HCT116 (cell line): Measurements from ENCODE around the gene TIPARP. TPM values are rescaled to one million over a fixed set of nuclear protein-coding genes. Genes with fewer than 3 reads are reported as not detected.

ENCODE experiments used
- ATAC-seq: fragments of 200-7000 bp; cut with Tn5 transposase; 2 replicates; pipeline ENCODE4 v1.9.1; 2020; ENCODE audit warnings: mild to moderate bottlenecking, moderate library complexity
- BruUV-seq: library from RNA; stranded (reverse); fragments of 400-500 nt; replicated peaks from 2 replicates; lab custom pipeline; 2021; lab: Mats Ljungman, UMichigan
- CTCF ChIA-PET: fragments of 300-600 bp; sonication (Branson Sonifier 250); formaldehyde crosslinking; loops from one replicate; lab custom pipeline; 2021; ENCODE audit warnings: antibody characterized with exemption; lab: Charles Lee
- POLR2A ChIA-PET: fragments of 300-600, 350-600 bp; sonication (Branson Sonifier 250); formaldehyde crosslinking; loops from one replicate; lab custom pipeline; 2021; ENCODE audit warnings: antibody characterized with exemption; lab: Charles Lee
- RAD21 ChIA-PET, 2 experiments: fragments of 300-600 bp; sonication (Branson Sonifier 250); formaldehyde crosslinking; loops; one replicate each; lab custom pipeline; 2023; ENCODE audit warnings: low total read pairs in 2 of 2; ENCODE audit not compliant: uncharacterized antibody in 2 of 2, unreplicated experiment in 2 of 2, low non-redundant PET in 1 of 2; lab: Charles Lee
- DNase-seq: peaks from one replicate; pipeline ENCODE4 v3.0.0-alpha.2; 2010; ENCODE audit warnings: low read depth, low spot score
- H2AFZ ChIP-seq: fragments of 200-600 bp; shearing (Covaris generic), sonication (generic); 2 replicates; pipeline ENCODE4 v1.6.1; 2017; ENCODE audit warnings: low read depth, mixed run types, mixed read lengths, antibody characterized with exemption, low read length; ENCODE audit not compliant: poor library complexity, severe bottlenecking
- H3K27ac ChIP-seq: 2 replicates; pipeline ENCODE4 v1.5.1; 2012; ENCODE audit warnings: low read depth, low read length
- H3K27me3 ChIP-seq: fragments of 200-600 bp; sonication (generic); 2 replicates; pipeline ENCODE4 v1.6.1; 2016; ENCODE audit warnings: mixed run types, low read length, mixed read lengths; ENCODE audit not compliant: insufficient read depth
- H3K36me3 ChIP-seq, 2 experiments: fragments of 200-500 bp in 1 of 2; fragments of 200-600 bp in 1 of 2; sonication (Bioruptor generic) in 1 of 2; sonication (generic) in 1 of 2; 2 replicates each; pipeline versions ENCODE4 v1.5.1 to v1.6.1; 2014 to 2016; ENCODE audit warnings: low read length in 2 of 2, inconsistent platforms in 1 of 2, mixed read lengths in 1 of 2, mixed run types in 1 of 2; ENCODE audit not compliant: insufficient read depth in 2 of 2, control insufficient read depth in 1 of 2
- H3K4me1 ChIP-seq, 2 experiments: fragments of 200-600 bp in 1 of 2; sonication (generic) in 1 of 2; 2 replicates each; pipeline versions ENCODE4 v1.5.1 to v1.6.1; 2012 to 2017; ENCODE audit warnings: low read length in 2 of 2, inconsistent platforms in 1 of 2, mild to moderate bottlenecking in 1 of 2, mixed read lengths in 1 of 2, mixed run types in 1 of 2, moderate library complexity in 1 of 2; ENCODE audit not compliant: insufficient read depth in 2 of 2, control insufficient read depth in 1 of 2
- H3K4me2 ChIP-seq: fragments of 200-600 bp; sonication (generic); 2 replicates; pipeline ENCODE4 v1.6.1; 2017; ENCODE audit warnings: mixed run types, low read length, mixed read lengths
- H3K4me3 ChIP-seq, 2 experiments: fragments of 200-600 bp in 1 of 2; sonication (generic) in 1 of 2; replicated peaks in 1 of 2; 2 replicates each; pipeline ENCODE4 v1.5.1; 2011 to 2016; ENCODE audit warnings: low read length in 2 of 2, control low read depth in 1 of 2, low read depth in 1 of 2, mild to moderate bottlenecking in 1 of 2, mixed read lengths in 1 of 2, mixed run types in 1 of 2
- H3K79me2 ChIP-seq: fragments of 200-600 bp; sonication (generic); 2 replicates; pipeline ENCODE4 v1.6.1; 2017; ENCODE audit warnings: mild to moderate bottlenecking, mixed run types, low read length, moderate library complexity, mixed read lengths; ENCODE audit not compliant: insufficient read depth
- H3K9ac ChIP-seq: fragments of 200-600 bp; sonication (generic); 2 replicates; pipeline ENCODE4 v1.6.1; 2016; ENCODE audit warnings: low read length, mixed read lengths
- H3K9me2 ChIP-seq: fragments of 200-600 bp; sonication (generic), shearing (Covaris generic); 2 replicates; pipeline ENCODE4 v1.6.1; 2017; ENCODE audit warnings: mixed run types, mild to moderate bottlenecking, moderate library complexity; ENCODE audit not compliant: insufficient read depth
- H3K9me3 ChIP-seq, 2 experiments: fragments of 200-500 bp in 1 of 2; fragments of 200-600 bp in 1 of 2; sonication (Bioruptor generic) in 1 of 2; sonication (generic) in 1 of 2; 2 replicates each; pipeline ENCODE4 v1.6.1; 2014 to 2017; ENCODE audit warnings: low read length in 2 of 2, mixed read lengths in 2 of 2, inconsistent platforms in 1 of 2, low read depth in 1 of 2, mild to moderate bottlenecking in 1 of 2, mixed run types in 1 of 2, moderate library complexity in 1 of 2; ENCODE audit not compliant: control insufficient read depth in 1 of 2, insufficient read depth in 1 of 2
- H4K20me1 ChIP-seq: fragments of 200-600 bp; sonication (generic), shearing (Covaris generic); 2 replicates; pipeline ENCODE4 v1.6.1; 2017; ENCODE audit warnings: mixed run types, mild to moderate bottlenecking, moderate library complexity; ENCODE audit not compliant: insufficient read depth
- CBX3 ChIP-seq: IDR thresholded peaks from 2 replicates; pipeline ENCODE4 v1.6.1; 2012; ENCODE audit warnings: low read depth
- CEBPB ChIP-seq: IDR thresholded peaks from 2 replicates; pipeline ENCODE4 v1.6.1; 2012; ENCODE audit warnings: low read depth
- EGR1 ChIP-seq: IDR thresholded peaks from 2 replicates; pipeline ENCODE4 v1.6.1; 2012; ENCODE audit warnings: low read depth
- FOSL1 ChIP-seq: IDR thresholded peaks from 2 replicates; pipeline ENCODE4 v1.6.1; 2012; ENCODE audit warnings: low read depth
- POLR2A ChIP-seq: IDR thresholded peaks from 2 replicates; pipeline ENCODE4 v1.7.0; 2011; ENCODE audit warnings: borderline replicate concordance; ENCODE audit not compliant: insufficient read depth, insufficient read length; ENCODE audit errors: extremely low read depth
- RAD21 ChIP-seq: IDR thresholded peaks from 2 replicates; pipeline ENCODE4 v1.6.1; 2012; ENCODE audit warnings: low read depth, mild to moderate bottlenecking
- SIN3A ChIP-seq: IDR thresholded peaks from 2 replicates; pipeline ENCODE4 v1.6.1; 2012; ENCODE audit warnings: low read depth
- SP1 ChIP-seq: IDR thresholded peaks from 2 replicates; pipeline ENCODE4 v1.6.1; 2012; ENCODE audit warnings: low read depth
- TCF7L2 ChIP-seq: IDR thresholded peaks from 2 replicates; pipeline ENCODE4 v1.7.0; 2011; ENCODE audit warnings: borderline replicate concordance, inconsistent platforms; ENCODE audit not compliant: insufficient read depth, insufficient read length; ENCODE audit errors: extremely low read depth
- ZFX ChIP-seq: fragments of 450-650 bp; IDR thresholded peaks from 2 replicates; pipeline ENCODE4 v1.6.1; 2017
- ZNF274 ChIP-seq: fragments of 200-500 bp; sonication (Bioruptor generic); IDR thresholded peaks from 2 replicates; pipeline ENCODE4 v1.6.1; 2014; ENCODE audit warnings: mild to moderate bottlenecking, low read depth, low read length, inconsistent platforms
- intact Hi-C: fragments of 100-400 bp; cut with micrococcal nuclease; formaldehyde crosslinking; loops from 2 replicates; pipeline ENCODE4 v1.10.0; 2022
- total RNA-seq: library from RNA; stranded (reverse); gene quantifications from one replicate; pipeline ENCODE4 v1.2.1, GENCODE V29; 2021; ENCODE audit not compliant: unreplicated experiment
- TF ChIP-seq, protein P1 (sequence below), 3 experiments: fragments of 200-600 bp in 1 of 3; sonication (generic) in 1 of 3; IDR thresholded peaks in 2 of 3; conservative IDR thresholded peaks in 1 of 3; 2 replicates each; pipeline ENCODE4 v1.5.1; 2012 to 2017; ENCODE audit warnings: low read depth in 2 of 3, low read length in 2 of 3, antibody characterized with exemption in 1 of 3, borderline replicate concordance in 1 of 3, control low read depth in 1 of 3, mild to moderate bottlenecking in 1 of 3, mixed read lengths in 1 of 3, mixed run types in 1 of 3, moderate library complexity in 1 of 3; ENCODE audit not compliant: insufficient read depth in 1 of 3
- TF ChIP-seq, protein P2 (sequence below): IDR thresholded peaks from 2 replicates; pipeline ENCODE4 v1.6.1; 2011; ENCODE audit warnings: mild to moderate bottlenecking, low read length, moderate library complexity; ENCODE audit not compliant: insufficient replicate concordance; ENCODE audit errors: extremely low read depth
- TF ChIP-seq, protein P3 (sequence below): IDR thresholded peaks from 2 replicates; pipeline ENCODE4 v1.6.1; 2012

TIPARP gene
- total RNA-seq, 1 experiment from 2014 or later: 51.3 TPM

DNA sequence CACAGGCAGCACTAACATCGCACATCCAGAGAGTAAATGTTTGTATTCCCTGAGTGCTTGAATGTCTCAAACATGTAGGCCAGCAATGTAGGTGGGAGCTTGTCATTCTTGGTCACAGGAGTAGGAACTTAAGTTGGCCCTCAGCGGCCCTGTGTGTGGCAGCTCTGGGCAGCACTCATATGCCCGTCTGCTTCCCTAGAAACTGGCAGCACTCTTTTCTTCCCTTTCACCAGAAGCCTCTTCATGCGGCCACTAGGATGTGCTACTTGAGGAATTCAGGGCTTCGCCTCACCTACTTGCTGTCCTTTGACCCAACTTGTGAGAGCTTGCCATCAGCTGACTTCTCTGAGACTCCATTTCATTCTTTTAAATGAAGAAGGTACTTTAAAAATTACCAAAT, 69.5 kb downstream of the TIPARP start:
- no peak overlapping the region for H3K27ac ChIP-seq
- no peaks in the 10 kb centered on the region for H3K4me1 ChIP-seq
- no TSS peak for BruUV-seq
- H3K9ac ChIP-seq: no peak overlapping the region
- ChIA-PET CTCF (no interaction called here), POLR2A (no interaction called here), RAD21 (no interaction called here)
- H3K4me2 ChIP-seq: no peak overlapping the region
- H3K36me3 ChIP-seq: no peaks in the 10 kb centered on the region
- no peak overlapping the region for H2AFZ ChIP-seq
- intact Hi-C loops: no loop called here
- no peaks in the 10 kb centered on the region for H3K79me2 ChIP-seq
- ATAC-seq (0 out of 2 replicates have a peak, but pooled peaks have one; percentile 30), DNase-seq (no peak)
- H3K27me3 ChIP-seq: no peaks in the 10 kb centered on the region
- no peak overlapping the region for H3K4me3 ChIP-seq
- H4K20me1 ChIP-seq: no peaks in the 10 kb centered on the region
- peaks cover 0 to 14% of the 10 kb centered on the region in 2 experiments; a peak in 1 of 4 replicates for H3K9me3 ChIP-seq
- no peaks in the 10 kb centered on the region for H3K9me2 ChIP-seq
- TF ChIP-seq FOSL1: no peak
- TF ChIP-seq, protein P1, sequence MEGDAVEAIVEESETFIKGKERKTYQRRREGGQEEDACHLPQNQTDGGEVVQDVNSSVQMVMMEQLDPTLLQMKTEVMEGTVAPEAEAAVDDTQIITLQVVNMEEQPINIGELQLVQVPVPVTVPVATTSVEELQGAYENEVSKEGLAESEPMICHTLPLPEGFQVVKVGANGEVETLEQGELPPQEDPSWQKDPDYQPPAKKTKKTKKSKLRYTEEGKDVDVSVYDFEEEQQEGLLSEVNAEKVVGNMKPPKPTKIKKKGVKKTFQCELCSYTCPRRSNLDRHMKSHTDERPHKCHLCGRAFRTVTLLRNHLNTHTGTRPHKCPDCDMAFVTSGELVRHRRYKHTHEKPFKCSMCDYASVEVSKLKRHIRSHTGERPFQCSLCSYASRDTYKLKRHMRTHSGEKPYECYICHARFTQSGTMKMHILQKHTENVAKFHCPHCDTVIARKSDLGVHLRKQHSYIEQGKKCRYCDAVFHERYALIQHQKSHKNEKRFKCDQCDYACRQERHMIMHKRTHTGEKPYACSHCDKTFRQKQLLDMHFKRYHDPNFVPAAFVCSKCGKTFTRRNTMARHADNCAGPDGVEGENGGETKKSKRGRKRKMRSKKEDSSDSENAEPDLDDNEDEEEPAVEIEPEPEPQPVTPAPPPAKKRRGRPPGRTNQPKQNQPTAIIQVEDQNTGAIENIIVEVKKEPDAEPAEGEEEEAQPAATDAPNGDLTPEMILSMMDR (IDR thresholded peaks at IDR 0.05 in 2 of 3, conservative IDR thresholded peaks at IDR 0.05 in 1 of 3; ENCODE audit: borderline replicate concordance in 1 of 3, insufficient read depth in 1 of 3, low read depth in 2 of 3, low read length in 2 of 3): 0 out of 6 replicates have a peak, but pooled peaks of 1 of the 3 experiments have one; percentile 9

DNA sequence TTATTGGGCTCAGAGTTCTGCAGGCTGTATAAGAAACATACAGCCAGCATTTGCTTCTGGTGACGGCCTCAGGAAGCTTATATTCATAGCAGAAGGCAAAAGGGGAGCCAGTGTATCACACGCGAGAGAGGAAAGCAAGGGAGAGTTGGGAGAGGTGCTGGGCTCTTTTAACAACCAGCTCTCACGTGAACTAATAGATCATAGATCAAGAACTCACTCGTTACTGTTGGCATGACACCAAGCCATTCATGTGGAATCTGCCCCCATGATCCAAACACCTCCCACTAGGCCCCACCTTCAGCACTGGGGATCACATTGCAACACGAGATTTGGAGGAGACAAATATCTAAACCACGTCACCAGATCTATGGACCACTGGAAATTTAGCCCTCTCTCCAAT, 70.2 kb downstream of the TIPARP start:
- no peak overlapping the region for H2AFZ ChIP-seq
- H3K4me1 ChIP-seq: no peaks in the 10 kb centered on the region
- ChIA-PET POLR2A (no interaction called here), CTCF (no interaction called here), RAD21 (no interaction called here)
- no peaks in the 10 kb centered on the region for H3K36me3 ChIP-seq
- intact Hi-C loops: no loop called here
- H3K9me2 ChIP-seq: no peaks in the 10 kb centered on the region
- ATAC-seq: no peak
- no peaks in the 10 kb centered on the region for H3K27me3 ChIP-seq
- no peak for DNase-seq
- no peak overlapping the region for H3K4me3 ChIP-seq
- BruUV-seq: no TSS peak
- peaks cover 0 to 14% of the 10 kb centered on the region in 2 experiments; a peak in 1 of 4 replicates for H3K9me3 ChIP-seq
- no peak overlapping the region for H3K4me2 ChIP-seq
- no peaks in the 10 kb centered on the region for H3K79me2 ChIP-seq
- no peak overlapping the region for H3K9ac ChIP-seq
- H3K27ac ChIP-seq: no peak overlapping the region
- no peaks in the 10 kb centered on the region for H4K20me1 ChIP-seq
- TF ChIP-seq CEBPB (no peak), ZFX (no peak), TCF7L2 (no peak), POLR2A (no peak), RAD21 (no peak), ZNF274 (no peak), CBX3 (no peak), SIN3A (no peak), EGR1 (no peak), FOSL1 (no peak), SP1 (no peak)
- TF ChIP-seq, protein P2, sequence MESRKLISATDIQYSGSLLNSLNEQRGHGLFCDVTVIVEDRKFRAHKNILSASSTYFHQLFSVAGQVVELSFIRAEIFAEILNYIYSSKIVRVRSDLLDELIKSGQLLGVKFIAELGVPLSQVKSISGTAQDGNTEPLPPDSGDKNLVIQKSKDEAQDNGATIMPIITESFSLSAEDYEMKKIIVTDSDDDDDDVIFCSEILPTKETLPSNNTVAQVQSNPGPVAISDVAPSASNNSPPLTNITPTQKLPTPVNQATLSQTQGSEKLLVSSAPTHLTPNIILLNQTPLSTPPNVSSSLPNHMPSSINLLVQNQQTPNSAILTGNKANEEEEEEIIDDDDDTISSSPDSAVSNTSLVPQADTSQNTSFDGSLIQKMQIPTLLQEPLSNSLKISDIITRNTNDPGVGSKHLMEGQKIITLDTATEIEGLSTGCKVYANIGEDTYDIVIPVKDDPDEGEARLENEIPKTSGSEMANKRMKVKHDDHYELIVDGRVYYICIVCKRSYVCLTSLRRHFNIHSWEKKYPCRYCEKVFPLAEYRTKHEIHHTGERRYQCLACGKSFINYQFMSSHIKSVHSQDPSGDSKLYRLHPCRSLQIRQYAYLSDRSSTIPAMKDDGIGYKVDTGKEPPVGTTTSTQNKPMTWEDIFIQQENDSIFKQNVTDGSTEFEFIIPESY: no peak
- TF ChIP-seq, protein P3, sequence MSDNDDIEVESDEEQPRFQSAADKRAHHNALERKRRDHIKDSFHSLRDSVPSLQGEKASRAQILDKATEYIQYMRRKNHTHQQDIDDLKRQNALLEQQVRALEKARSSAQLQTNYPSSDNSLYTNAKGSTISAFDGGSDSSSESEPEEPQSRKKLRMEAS: no peak
- TF ChIP-seq, protein P1 (IDR thresholded peaks at IDR 0.05 in 2 of 3, conservative IDR thresholded peaks at IDR 0.05 in 1 of 3; ENCODE audit: borderline replicate concordance in 1 of 3, insufficient read depth in 1 of 3, low read depth in 2 of 3, low read length in 2 of 3): no peak
